ENCODE measurements around the gene RAD9B. TPM values are rescaled to one million over a fixed set of nuclear protein-coding genes. Genes with fewer than 3 reads are reported as not detected.
A peak's percentile ranks its signal among the peaks of the same experiment; 100 is the strongest.

RAD9B gene
- total and polyA plus RNA-seq, 2 of the 13 experiments (the other 11 are each of a cell fraction or from before 2014, with no cell fraction given), result 0.05 to 0.38 TPM

DNA sequence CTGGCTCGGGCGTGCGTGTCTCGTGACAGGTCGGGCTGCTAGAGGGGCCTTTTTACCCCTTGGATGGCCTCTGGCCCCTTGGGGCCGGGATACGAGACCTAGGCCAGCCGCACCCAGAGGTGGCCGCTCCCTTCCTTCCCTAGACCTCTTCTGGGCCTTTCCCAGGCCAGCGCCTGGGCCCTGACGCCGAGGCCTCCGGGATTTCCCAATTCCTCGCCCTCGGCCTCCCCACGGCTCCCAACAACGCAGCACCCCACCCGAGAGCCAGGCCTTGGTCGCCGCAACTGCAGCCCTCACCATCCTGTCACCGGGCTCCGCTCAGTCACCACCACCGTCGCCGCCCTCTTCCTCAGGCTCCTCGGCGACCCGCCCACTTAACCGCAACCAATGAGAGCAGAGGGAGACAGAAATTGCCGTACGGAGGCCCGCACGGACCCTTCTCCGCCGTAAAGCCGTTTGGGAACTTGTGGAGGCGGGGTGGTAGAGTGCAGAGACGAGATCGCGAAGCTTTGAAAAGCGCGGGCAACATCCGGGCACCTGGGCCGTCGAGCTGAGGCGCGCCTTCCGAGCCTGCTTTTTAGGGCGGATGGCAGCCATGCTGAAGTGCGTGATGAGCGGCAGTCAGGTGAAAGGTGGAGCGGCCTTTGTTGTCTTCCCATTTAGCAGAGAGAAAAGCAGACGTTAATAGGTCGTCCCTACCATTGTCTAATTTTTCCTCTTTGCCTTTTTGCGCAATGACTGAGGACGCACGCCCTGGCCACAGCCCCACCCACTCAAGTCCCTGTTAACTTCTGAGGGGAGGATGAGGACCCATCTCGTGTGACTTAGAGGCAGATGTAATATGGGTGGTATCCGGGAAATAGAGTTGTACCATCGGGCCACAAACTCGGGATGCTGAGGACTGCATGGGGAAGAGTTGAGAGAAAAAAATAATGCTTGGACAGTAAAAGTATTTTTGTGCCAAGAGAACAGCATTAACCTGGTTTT, at the start of gene RAD9B, which contains the start of gene VPS29 (continued):
- peak; percentile 85 for TF ChIP-seq KLF11 (CRISPR knock-in tag; IDR thresholded peaks at IDR 0.05)
- TF ChIP-seq, protein P1, sequence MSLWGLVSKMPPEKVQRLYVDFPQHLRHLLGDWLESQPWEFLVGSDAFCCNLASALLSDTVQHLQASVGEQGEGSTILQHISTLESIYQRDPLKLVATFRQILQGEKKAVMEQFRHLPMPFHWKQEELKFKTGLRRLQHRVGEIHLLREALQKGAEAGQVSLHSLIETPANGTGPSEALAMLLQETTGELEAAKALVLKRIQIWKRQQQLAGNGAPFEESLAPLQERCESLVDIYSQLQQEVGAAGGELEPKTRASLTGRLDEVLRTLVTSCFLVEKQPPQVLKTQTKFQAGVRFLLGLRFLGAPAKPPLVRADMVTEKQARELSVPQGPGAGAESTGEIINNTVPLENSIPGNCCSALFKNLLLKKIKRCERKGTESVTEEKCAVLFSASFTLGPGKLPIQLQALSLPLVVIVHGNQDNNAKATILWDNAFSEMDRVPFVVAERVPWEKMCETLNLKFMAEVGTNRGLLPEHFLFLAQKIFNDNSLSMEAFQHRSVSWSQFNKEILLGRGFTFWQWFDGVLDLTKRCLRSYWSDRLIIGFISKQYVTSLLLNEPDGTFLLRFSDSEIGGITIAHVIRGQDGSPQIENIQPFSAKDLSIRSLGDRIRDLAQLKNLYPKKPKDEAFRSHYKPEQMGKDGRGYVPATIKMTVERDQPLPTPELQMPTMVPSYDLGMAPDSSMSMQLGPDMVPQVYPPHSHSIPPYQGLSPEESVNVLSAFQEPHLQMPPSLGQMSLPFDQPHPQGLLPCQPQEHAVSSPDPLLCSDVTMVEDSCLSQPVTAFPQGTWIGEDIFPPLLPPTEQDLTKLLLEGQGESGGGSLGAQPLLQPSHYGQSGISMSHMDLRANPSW (CRISPR knock-in tag; IDR thresholded peaks at IDR 0.05; ENCODE audit: borderline replicate concordance), result no peak
- peak; percentile 88 for TF ChIP-seq KDM2A (CRISPR knock-in tag; IDR thresholded peaks at IDR 0.05; ENCODE audit: borderline replicate concordance, low read depth)
- TF ChIP-seq SNRNP70 (IDR thresholded peaks at IDR 0.05; ENCODE audit: low read depth, low read length), result no peak
- TF ChIP-seq SATB2 (CRISPR knock-in tag; IDR thresholded peaks at IDR 0.05), result peak; percentile 93; the same call in 1 of the 2 replicates
- TF ChIP-seq ZNF780A (CRISPR knock-in tag; IDR thresholded peaks at IDR 0.05), result peak; percentile 74; the same call in 1 of the 2 replicates
- TF ChIP-seq, protein P2, sequence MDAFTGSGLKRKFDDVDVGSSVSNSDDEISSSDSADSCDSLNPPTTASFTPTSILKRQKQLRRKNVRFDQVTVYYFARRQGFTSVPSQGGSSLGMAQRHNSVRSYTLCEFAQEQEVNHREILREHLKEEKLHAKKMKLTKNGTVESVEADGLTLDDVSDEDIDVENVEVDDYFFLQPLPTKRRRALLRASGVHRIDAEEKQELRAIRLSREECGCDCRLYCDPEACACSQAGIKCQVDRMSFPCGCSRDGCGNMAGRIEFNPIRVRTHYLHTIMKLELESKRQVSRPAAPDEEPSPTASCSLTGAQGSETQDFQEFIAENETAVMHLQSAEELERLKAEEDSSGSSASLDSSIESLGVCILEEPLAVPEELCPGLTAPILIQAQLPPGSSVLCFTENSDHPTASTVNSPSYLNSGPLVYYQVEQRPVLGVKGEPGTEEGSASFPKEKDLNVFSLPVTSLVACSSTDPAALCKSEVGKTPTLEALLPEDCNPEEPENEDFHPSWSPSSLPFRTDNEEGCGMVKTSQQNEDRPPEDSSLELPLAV (CRISPR knock-in tag; conservative IDR thresholded peaks at IDR 0.05; ENCODE audit: low read depth), result no peak; the same call in 1 of the 2 replicates
- TF ChIP-seq SRSF9 (IDR thresholded peaks at IDR 0.05; ENCODE audit: borderline replicate concordance, insufficient read depth, low read depth, low read length, poor library complexity, severe bottlenecking), result no peak
- TF ChIP-seq, protein P3, sequence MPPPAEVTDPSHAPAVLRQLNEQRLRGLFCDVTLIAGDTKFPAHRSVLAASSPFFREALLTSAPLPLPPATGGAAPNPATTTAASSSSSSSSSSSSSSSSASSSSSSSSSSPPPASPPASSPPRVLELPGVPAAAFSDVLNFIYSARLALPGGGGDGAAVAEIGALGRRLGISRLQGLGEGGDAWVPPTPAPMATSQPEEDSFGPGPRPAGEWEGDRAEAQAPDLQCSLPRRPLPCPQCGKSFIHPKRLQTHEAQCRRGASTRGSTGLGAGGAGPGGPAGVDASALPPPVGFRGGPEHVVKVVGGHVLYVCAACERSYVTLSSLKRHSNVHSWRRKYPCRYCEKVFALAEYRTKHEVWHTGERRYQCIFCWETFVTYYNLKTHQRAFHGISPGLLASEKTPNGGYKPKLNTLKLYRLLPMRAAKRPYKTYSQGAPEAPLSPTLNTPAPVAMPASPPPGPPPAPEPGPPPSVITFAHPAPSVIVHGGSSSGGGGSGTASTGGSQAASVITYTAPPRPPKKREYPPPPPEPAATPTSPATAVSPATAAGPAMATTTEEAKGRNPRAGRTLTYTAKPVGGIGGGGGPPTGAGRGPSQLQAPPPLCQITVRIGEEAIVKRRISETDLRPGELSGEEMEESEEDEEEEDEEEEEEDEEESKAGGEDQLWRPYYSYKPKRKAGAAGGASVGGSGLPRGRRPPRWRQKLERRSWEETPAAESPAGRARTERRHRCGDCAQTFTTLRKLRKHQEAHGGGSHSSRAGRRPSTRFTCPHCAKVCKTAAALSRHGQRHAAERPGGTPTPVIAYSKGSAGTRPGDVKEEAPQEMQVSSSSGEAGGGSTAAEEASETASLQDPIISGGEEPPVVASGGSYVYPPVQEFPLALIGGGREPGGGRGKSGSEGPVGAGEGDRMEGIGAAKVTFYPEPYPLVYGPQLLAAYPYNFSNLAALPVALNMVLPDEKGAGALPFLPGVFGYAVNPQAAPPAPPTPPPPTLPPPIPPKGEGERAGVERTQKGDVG (CRISPR knock-in tag; IDR thresholded peaks at IDR 0.05; ENCODE audit: borderline replicate concordance), result peak; percentile 99
- no peak for TF ChIP-seq ATF1 (CRISPR knock-in tag; IDR thresholded peaks at IDR 0.05)
- peak; percentile 93 for TF ChIP-seq ZNF792 (CRISPR knock-in tag; IDR thresholded peaks at IDR 0.05)
- no peak for TF ChIP-seq CHD4 (IDR thresholded peaks at IDR 0.05; ENCODE audit: borderline replicate concordance, low read length)
- peak; percentile 85; the same call in 1 of the 2 replicates for TF ChIP-seq ZSCAN30 (CRISPR knock-in tag; IDR thresholded peaks at IDR 0.05)
- TF ChIP-seq, protein P4, sequence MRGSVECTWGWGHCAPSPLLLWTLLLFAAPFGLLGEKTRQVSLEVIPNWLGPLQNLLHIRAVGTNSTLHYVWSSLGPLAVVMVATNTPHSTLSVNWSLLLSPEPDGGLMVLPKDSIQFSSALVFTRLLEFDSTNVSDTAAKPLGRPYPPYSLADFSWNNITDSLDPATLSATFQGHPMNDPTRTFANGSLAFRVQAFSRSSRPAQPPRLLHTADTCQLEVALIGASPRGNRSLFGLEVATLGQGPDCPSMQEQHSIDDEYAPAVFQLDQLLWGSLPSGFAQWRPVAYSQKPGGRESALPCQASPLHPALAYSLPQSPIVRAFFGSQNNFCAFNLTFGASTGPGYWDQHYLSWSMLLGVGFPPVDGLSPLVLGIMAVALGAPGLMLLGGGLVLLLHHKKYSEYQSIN (CRISPR knock-in tag; IDR thresholded peaks at IDR 0.05; ENCODE audit: borderline replicate concordance), result no peak
- peak; percentile 96 for TF ChIP-seq NFATC3 (CRISPR knock-in tag; IDR thresholded peaks at IDR 0.05)
- peak; percentile 98 for TF ChIP-seq ZNF101 (CRISPR knock-in tag; IDR thresholded peaks at IDR 0.05; ENCODE audit: borderline replicate concordance, low read depth)
- TF ChIP-seq JUN (CRISPR knock-in tag; IDR thresholded peaks at IDR 0.05), result peak; percentile 83
- TF ChIP-seq KDM4B (CRISPR knock-in tag; IDR thresholded peaks at IDR 0.05), result peak; percentile 31; the same call in 1 of the 2 replicates
- TF ChIP-seq ZNF33A (CRISPR knock-in tag; IDR thresholded peaks at IDR 0.05; ENCODE audit: borderline replicate concordance), result no peak; the same call in 1 of the 2 replicates

Data from HepG2 (cell line).